Fibroblast of pulmonary artery (primary cell): ENCODE data around the gene CLEC2L.

Experiments used
- DNase-seq: peaks from one replicate; pipeline ENCODE4 v3.0.0-alpha.2; 2010; ENCODE audit warnings: low read depth
- H3K4me3 ChIP-seq: replicated peaks from 2 replicates; pipeline ENCODE4 v1.5.1; 2011; ENCODE audit warnings: low read depth, mild to moderate bottlenecking, control low read depth, low read length, moderate library complexity
- TF ChIP-seq, protein P1 (sequence below): IDR thresholded peaks from 2 replicates; pipeline ENCODE4 v1.5.1; 2011; ENCODE audit warnings: mild to moderate bottlenecking, control low read depth, low read length, inconsistent platforms; ENCODE audit errors: missing control alignments

Gene CLEC2L

DNA sequence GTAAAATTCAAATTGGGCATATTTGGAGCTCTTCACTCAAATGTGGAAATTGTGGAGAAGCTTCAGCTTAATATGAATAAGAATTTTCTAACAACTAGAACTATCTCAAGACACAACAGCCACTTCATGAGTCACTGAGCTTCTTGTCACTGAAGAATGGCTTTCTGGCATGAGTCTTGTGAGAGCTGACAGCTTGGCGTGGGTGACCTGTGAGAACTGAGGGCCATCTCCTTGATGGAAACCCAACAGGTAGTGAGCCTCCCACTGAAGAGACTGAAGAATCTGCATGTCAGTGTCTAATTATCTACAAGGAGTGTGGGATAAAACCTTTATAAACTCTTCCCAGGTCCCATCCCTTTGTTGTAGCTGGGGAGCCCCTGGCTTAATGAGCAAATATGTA, 66.0 kb downstream of the CLEC2L start:
- DNase-seq: peak; percentile 11
- no peak overlapping the region for H3K4me3 ChIP-seq
- TF ChIP-seq, protein P1, sequence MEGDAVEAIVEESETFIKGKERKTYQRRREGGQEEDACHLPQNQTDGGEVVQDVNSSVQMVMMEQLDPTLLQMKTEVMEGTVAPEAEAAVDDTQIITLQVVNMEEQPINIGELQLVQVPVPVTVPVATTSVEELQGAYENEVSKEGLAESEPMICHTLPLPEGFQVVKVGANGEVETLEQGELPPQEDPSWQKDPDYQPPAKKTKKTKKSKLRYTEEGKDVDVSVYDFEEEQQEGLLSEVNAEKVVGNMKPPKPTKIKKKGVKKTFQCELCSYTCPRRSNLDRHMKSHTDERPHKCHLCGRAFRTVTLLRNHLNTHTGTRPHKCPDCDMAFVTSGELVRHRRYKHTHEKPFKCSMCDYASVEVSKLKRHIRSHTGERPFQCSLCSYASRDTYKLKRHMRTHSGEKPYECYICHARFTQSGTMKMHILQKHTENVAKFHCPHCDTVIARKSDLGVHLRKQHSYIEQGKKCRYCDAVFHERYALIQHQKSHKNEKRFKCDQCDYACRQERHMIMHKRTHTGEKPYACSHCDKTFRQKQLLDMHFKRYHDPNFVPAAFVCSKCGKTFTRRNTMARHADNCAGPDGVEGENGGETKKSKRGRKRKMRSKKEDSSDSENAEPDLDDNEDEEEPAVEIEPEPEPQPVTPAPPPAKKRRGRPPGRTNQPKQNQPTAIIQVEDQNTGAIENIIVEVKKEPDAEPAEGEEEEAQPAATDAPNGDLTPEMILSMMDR: no peak

GRCh38 chr7:139591550-139592195, 68.2 kb downstream of the CLEC2L start:
- DNase-seq: no peak
- H3K4me3 ChIP-seq: no peak overlapping the region
- TF ChIP-seq, protein P1: no peak

- no peak overlapping the region for H3K4me3 ChIP-seq
- DNase-seq: no peak
- TF ChIP-seq, protein P1: no peak
Observed at GRCh38 chr7:139592801-139593461, 69.4 kb downstream of the CLEC2L start.

DNA sequence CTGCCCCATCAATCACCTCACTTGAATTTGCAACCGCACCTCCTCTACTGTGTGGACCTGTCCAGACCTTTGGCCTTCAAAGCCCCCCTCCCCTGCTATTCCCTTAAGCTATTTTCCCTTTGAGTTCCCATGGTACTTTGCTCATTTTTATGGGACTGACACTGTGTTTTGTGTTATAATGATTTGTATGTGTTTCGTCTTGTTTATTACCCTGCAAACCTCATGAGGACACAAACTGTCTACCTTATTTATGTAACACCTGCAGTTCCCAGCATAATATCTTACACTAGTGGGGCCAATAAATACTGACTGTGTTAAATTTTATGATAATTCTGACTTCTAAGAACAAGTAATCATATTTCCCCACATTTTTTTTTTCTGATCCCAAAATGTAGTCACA, 70.6 kb downstream of the CLEC2L start:
- DNase-seq: no peak
- no peak overlapping the region for H3K4me3 ChIP-seq
- TF ChIP-seq, protein P1: no peak
